Activated effector memory CD4-positive, alpha-beta T cell treated with anti-CD3 and anti-CD28 coated beads, Interleukin-2, amount 50 U/mL, for 16 hours (primary cell): ENCODE data around the gene OR51A2.
"Not testable (repeated sequence)": the region's sequence is repeated elsewhere in the genome, so short reads cannot be mapped to it uniquely, and the experiment has no call there.

Experiments
- DNase-seq: peaks from one replicate; pipeline ENCODE4 v3.0.0-alpha.2; 2020

The OR51A2 gene, protein sequence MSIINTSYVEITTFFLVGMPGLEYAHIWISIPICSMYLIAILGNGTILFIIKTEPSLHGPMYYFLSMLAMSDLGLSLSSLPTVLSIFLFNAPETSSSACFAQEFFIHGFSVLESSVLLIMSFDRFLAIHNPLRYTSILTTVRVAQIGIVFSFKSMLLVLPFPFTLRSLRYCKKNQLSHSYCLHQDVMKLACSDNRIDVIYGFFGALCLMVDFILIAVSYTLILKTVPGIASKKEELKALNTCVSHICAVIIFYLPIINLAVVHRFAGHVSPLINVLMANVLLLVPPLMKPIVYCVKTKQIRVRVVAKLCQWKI

DNA sequence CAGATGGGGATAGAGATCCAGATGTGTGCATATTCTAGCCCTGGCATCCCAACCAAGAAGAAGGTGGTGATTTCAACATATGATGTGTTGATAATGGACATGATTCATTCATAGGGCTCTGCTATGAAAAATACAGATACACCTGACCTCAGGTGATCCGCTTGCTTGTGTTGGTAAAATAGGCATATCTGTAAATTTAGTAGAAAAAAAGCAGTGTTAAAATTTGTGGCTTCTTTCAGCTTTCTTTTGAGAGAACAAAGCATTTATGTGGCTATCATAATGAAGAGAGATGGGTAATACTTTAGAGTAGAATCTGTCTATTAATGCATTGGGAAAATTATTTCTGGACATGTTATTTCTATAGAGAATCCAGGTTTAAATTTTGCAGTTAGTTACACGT is at the start of gene OR51A2:
TSS of gene OR51A2 (minus strand) at position 101 of the 400 bp plus-strand sequence. CDS start at position 101, 0 bp downstream.
- not testable (repeated sequence) for DNase-seq

DNA sequence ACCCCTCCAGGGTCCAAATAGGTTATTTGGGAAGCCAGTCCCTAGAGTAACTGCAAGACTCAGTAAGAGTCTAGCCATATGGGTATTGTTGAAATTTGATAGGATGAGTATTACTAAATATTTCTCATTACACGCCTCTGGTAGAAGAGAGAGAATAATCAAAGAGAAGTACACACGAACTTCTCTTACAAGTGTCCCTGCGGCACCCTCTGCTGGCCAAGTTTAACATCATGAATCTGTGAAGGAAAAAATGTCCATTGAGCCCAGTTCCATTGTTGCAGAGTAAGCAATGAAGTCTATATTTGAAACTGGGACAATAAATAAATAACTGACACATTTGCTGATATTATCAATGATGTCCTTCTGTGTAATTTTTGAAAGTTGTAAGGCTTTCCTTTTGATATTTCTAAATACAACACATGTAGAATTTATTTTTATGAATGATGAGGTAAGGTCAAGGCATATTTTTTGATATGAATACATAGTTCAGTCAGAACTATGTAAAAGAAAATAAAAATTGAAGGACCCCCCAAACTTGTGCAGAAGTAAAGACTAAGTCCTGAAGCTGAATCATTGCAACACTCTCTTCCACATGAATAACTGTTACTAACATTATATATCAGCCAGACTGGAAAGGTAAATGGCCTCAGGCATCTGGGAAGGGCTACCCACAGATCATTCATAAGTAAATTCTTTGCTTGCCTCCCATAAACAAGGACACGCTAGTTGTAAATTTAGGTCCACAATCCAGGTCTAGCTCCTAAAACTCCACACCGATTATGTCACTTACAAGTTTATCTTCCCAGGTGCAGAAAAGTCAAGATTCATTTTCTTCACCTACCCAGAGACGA is 49.1 kb upstream of the OR51A2 start:
- no peak for DNase-seq

DNA sequence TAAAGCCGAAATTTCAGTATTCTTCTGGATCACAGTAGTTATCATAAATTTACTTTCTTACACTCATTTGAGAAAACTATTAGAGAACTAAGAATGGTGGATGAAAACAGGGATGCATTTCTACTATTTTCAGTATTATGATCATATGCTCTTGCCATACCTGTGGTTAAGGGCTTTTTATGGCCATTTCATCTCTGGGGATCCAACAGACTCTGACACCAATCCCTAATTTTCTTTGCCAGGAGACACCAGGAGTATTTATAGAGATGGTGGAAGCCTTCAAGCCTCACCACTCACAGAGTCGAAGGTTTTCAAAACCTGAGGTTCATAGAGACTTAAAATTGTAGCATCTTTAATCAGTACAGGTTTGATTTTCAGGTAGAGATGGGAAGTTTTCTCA is 39.0 kb upstream of the OR51A2 start, which contains the start of gene OR51L1:
TSS of gene OR51L1 (plus strand) at position 301 of the 400 bp plus-strand sequence. CDS start 4,132 bp downstream, outside the sequence.
- DNase-seq, result no peak

DNA sequence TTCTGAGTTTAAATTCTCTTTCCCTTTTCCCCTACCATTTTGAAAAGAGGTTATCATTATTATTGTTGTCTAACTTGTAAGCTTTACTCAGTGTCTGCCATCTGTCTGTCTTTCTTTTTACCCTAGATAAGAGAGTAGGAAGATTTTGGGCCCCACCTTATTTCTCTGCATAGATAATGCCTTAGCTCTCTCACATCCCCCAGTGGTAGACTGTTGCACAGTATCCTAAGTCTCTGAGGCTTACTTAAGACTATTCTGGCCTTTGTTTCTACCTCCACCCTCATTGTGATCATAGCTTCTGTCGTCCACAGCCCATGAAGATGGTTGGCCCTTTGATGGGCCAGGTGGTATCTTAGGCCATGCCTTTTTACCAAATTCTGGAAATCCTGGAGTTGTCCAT is 35.5 kb upstream of the OR51A2 start:
- no peak for DNase-seq

DNA sequence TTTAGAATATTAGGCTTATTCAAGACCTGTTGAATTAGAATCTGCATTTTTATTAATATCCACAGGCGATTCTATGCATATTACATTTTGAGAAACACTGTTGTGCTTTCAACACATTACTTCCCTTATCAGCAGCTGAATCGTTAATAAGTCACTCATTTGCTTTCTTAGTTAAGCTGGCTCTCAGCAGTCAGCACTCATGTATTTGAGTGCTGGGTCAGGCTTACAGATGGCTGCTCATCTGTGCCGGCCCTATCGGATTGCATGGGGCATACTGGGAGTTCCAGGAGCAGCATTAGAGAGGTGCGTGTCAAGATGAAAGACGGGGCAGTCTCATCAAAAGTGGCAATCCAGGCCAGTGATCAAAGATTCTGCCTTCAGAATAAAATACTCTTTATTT is 28.3 kb upstream of the OR51A2 start:
- DNase-seq, result no peak

DNA sequence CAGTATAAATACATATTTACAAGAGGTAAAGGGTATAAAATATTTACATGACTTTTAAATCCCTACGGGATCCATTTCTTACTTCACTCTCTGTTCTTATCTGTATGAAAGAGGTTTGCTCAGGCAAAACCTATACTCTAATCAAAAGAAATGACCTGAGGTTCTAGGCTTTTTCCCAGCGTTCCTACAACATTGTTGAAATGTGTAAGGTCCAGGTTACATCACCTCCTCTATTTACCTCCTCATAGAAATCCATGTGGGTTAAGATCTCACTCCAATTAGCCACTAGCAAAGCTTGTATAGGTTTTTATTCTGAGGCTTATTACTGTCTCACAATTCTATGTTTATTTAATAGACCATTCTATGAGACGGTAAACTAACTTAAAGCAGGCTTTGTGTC is 27.2 kb upstream of the OR51A2 start:
- DNase-seq, result no peak

DNA sequence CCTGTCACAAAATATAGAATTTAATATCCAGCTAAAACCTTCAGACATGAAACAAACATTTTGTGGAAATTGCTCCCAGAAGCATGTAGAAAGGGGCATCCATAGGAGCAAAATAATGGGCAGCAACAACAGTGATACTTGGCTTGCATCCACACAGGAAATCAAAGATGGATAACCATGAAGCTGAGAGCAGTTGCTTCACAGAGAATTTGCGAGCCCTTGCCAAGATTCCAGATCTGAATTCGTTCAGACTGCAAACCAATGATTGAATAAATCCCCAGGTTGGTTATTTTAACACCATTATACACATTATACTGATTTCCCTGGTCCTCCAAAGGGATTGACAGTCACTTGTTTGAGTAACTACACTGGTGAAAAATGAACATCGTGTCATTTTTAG is 23.5 kb upstream of the OR51A2 start:
- DNase-seq, result no peak

DNA sequence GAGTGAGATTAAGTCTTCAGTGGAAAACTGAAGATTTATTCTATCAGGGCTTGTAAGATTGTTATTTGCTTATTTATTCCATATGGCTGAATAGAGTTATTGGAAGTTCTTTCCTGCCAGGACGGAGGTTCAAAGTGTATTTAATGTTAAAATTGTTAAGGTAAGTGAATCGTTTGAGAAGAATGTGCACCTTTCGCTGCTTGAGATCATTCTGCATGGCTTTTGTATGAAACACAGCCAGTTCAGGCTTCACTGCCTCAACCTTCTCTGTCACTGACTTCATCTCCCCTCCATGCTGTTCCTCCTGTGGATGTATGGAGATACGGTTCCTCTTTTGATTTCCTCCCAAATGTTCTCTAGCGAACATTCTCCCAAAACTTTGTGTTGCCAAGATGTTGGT is 19.9 kb upstream of the OR51A2 start:
- no peak for DNase-seq

DNA sequence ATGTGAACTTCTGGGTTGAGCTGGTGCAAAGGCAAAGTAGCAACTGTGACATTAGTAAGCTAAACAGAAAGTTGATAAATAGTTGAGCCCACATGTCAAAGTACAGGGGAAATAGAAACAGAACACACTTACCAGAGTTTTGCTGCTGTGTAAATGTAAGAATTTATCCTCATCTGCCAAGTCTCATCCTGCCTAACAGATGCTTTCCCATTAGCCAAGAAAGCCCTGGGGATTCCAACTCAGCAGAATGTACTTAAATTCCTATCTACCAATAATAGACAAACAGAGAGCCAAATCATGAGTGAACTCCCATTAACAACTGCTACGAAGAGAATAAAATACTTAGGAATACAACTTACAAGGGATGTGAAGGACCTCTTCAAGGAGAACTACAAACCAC is 7.3 kb upstream of the OR51A2 start:
- DNase-seq, result no peak

DNA sequence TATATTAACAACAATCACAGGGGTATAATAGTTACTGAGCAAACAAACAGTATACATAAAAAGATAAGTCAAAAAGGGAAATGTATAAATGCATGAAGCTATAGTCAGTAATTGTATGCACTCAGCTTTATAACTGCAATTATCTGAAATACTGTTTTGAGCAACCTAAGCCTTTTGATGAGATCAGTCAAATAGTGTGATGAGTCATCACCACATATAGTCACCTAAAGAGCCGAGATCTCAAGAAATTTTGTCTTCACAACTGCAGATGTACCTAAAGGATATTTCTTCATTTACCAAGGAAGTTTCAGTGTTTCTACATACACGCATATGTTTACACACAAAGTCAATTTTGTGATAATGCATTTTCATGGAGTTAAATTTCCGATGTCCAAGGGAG is 5.4 kb upstream of the OR51A2 start:
- no peak for DNase-seq

DNA sequence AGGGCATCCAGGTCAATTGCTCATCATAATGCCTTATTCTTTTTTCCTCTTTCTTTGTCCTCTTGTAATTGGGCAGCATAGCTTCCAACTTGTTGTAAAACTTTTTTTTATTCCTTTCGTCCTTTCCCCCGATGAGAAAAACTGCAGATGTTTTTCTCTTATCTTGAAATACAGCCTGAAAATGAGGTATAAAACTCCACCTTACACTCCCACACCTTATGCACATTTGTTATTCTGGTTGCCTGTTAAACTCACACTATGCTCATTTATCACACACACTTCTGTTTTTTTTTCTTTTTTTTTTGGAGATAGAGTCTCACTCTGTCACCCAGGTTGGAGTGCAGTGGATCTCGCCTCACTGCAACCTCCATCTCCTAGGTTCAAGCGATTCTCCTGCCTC is 1.9 kb upstream of the OR51A2 start:
- DNase-seq, result no peak

DNA sequence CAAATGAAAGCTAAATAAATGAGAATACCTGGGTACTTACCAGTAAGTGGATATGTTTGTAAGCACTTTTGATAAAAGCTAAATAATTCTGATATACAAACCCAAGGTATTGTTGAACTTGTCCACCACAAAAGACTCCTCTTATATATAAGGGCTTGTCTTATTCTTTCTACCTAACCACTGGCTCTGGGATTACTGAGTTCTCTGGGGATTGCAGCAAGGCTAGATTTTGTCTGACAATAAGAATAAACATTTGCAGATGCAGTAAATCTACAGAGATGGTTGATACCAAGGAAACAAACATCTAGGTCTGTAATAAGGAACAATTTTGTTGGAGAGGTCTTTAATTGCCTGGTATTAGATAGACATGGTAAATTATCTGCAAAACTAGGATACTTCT is 8.0 kb downstream of the OR51A2 start, which contains the start of gene OR51A4:
TSS of gene OR51A4 (minus strand) at position 101 of the 400 bp plus-strand sequence. CDS start 505 bp downstream, outside the sequence.
- DNase-seq, result no peak

DNA sequence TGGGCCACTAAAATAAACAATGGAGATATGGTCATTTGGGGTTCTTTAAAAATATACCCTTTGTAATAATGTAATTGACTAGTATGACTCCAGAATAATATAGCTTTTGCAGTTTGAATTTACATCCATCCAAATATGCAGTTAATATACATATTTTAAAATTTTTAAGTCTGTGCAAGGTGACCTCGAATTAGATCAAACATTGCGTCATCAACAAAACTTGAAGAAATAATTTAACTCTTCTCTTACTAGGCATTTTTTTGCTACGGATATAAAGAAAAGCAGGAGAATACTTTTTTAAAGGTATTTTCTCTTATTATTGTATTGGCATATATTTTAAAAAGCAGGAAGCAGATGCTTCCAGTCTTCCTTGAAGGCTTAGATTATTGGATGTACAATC is 18.8 kb downstream of the OR51A2 start:
- DNase-seq, result no peak

DNA sequence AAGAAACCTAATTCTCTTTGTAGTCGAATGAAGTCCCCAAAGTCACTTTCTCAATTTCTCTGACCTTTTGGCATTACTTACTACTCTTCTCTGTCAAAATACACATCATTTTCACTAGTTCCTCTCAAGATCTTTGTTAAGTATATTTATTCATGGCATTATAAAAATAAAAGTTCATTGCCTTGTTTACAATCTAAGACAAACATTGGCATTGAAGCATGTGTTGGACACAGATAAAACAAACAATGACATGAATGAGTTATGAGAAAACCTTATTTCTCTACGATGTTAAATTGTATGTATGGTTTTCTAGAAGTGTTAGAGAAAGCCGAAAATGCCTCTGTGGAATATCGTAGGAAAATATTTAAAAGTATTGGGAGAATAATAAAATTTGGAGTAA is 22.8 kb downstream of the OR51A2 start:
- no peak for DNase-seq

DNA sequence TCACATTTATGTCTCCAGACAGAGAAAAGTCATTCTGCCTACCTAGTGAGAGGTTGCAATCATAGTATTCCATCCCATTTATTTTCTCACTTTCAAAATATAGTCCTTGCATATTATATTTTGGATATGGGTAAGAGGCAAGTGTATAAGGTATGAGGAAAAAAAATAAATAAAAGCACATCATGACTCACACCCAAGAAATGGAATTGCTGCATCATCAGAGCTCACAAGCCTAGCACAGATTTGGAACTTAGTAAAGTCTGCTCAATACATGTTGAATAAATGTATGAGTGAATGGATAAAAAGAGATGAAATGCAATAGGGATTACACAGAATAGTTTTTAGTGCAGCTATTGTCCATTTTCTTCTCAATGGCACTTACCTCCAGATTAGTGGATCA is 28.9 kb downstream of the OR51A2 start:
- no peak for DNase-seq

DNA sequence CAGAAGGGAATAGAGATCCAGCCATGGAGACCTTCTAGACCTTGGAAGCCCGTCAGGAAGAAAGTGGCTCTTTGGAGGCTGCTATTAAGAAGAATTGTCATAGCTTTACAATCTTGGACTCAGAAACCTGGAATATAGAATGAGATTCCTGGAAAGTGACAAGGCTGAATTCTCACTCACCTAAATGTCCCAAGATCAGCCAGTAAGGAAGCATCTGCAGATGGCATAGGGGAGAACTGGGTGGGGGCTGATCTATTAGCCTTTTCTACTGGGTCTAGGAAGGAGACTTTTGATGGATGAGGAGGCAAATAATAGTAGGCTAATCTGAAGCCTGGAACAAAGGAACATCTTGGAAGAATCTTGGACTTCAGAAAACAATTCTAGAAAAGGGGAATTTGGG is 31.3 kb downstream of the OR51A2 start, which contains the start of gene OR51G1:
TSS of gene OR51G1 (minus strand) at position 101 of the 400 bp plus-strand sequence. CDS start at position 101, 0 bp downstream.
- DNase-seq, result no peak

DNA sequence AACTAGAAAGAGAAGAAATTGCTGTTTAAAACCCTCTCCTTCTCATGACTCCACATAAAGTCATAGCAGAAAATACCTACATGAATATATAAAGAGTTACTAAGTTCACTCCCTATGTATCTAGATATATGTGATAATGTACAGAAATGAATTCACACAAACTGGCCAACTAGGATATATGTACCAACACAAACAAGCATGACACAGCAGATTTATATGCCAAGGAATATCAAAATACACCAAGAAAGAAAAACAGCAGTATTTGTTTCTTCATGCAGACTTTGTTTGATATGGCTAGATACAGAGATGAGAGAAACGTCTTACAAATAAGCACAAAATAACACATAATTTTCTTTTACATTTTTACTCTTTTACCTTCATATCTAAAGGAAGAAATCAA is 33.2 kb downstream of the OR51A2 start:
- no peak for DNase-seq

DNA sequence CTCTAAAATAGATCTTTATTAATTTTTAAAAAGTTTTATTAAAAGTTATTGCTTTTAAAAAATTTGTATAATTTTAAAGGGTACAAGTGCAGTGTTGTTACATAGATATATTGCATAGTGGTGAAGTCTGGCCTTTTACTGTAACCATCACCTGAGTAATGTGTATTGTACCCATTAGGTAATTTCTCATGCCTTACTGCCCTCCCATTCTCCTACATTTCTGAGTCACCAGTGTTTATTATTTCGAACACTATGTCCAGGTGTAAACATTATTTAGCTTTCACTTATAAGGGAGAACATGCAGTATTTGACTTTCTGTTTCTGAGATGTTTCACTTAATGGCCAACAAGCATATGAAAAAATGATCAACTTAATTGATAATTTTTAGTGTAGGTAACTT is 33.7 kb downstream of the OR51A2 start:
- no peak for DNase-seq

DNA sequence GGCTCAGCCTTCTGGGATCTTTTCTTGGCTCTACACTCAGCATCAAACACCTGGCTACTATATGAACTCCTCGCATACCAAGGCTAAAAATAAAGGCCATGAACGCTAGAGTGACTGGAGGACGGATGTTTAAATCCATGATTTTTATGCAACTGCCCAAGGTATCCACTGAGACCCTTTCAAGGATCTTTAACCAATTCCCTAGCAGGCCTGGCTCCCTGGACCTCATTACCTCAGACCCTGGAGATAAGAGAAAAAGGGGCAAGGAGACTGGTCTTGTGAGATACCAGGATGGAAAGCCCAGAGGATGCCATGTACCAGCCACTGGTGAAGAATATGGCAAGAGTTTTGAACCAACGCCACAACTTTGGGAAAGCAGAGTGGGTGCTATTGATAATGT is 36.3 kb downstream of the OR51A2 start, which contains the start of gene OR51G2:
TSS of gene OR51G2 (minus strand) at position 101 of the 400 bp plus-strand sequence. CDS start 3,687 bp downstream, outside the sequence.
- DNase-seq, result no peak

DNA sequence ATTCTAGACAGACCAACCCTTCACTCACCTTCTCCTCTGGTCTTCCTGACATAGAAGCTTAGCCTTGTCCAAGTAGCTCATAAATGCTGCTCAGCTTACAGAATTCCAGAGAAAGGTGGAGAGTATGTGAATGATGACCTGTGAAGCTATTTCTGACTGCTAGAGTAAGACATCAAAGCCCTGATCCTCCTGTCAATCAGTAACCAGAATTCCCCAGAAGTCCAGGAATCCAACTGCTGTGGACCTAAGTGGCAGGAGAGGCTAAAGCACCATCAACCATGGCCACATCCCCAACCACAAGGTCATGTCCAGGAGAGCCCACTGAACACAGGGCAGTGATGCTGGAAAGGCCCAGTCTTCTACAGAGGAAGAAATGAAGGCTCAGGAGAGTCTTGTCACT is 38.9 kb downstream of the OR51A2 start:
- DNase-seq, result no peak
